Stimulated activated memory B cell treated with anti-CD40 and anti-IgM and Interleukin-4, amounts not matched to agents 10 μg/mL and 1 μg/mL and 100 μg/mL, for 72 hours (primary cell): ENCODE data around the gene EYS.

Experiments used
- ATAC-seq: fragments of 150-1000 bp; cut with Tn5 transposase; 2 replicates; pipeline ENCODE4 v1.10.0; 2021
- H3K27ac Mint-ChIP-seq: one replicate; pipeline ENCODE4 v1.8.0; 2022; ENCODE audit warnings: mild to moderate bottlenecking, mixed read lengths
- H3K27me3 Mint-ChIP-seq: one replicate; pipeline ENCODE4 v1.8.0; 2022; ENCODE audit warnings: mixed read lengths
- H3K36me3 Mint-ChIP-seq: one replicate; pipeline ENCODE4 v1.8.0; 2022; ENCODE audit warnings: mixed read lengths
- H3K4me1 Mint-ChIP-seq: one replicate; pipeline ENCODE4 v1.8.0; 2022; ENCODE audit warnings: mixed read lengths
- H3K4me3 Mint-ChIP-seq: one replicate; pipeline ENCODE4 v1.8.0; 2022; ENCODE audit warnings: mild to moderate bottlenecking, moderate library complexity, mixed read lengths
- H3K9me3 Mint-ChIP-seq: one replicate; pipeline ENCODE4 v1.8.0; 2022; ENCODE audit warnings: mixed read lengths

EYS gene

GRCh38 chr6:63799813-63800212 lies 1907.2 kb downstream of the EYS start:
- Mint-ChIP-seq H3K9me3 (no peaks in the 10 kb centered on the region), H3K27me3 (peaks cover 8% of the 10 kb centered on the region), H3K4me1 (no peaks in the 10 kb centered on the region), H3K4me3 (no peak overlapping the region), H3K27ac (no peak overlapping the region), H3K36me3 (no peaks in the 10 kb centered on the region)
- no peak for ATAC-seq

- Mint-ChIP-seq H3K27me3 (peaks cover 8% of the 10 kb centered on the region), H3K9me3 (no peaks in the 10 kb centered on the region), H3K36me3 (no peaks in the 10 kb centered on the region), H3K27ac (no peak overlapping the region), H3K4me3 (no peak overlapping the region), H3K4me1 (no peaks in the 10 kb centered on the region)
- ATAC-seq: no peak
These were observed 1907.7 kb downstream of the EYS start for GRCh38 chr6:63799313-63799712.

DNA sequence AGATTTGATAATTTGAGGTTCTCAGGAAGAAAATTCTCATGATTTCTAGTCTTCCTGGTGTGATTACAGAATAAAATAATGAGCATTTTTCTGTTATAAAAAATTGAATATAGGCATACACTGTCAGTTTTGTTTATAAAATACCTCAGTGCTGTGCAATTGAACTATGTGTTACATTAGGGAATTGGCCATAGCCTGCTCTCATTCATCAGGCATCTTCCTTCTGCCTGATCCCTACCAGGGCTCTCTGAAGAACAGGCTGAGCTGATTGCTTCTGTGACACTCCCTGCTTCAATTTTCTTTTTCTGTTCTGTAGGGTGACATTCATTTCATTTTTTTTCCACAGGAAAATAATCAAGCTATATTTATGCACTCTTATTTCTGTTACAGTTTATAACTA lies 1908.6 kb downstream of the EYS start:
- Mint-ChIP-seq H3K9me3 (no peaks in the 10 kb centered on the region), H3K4me3 (no peak overlapping the region), H3K27ac (no peak overlapping the region), H3K4me1 (no peaks in the 10 kb centered on the region), H3K36me3 (no peaks in the 10 kb centered on the region), H3K27me3 (peaks cover 8% of the 10 kb centered on the region)
- no peak for ATAC-seq

GRCh38 chr6:63797721-63798120 lies 1909.3 kb downstream of the EYS start:
- Mint-ChIP-seq H3K9me3 (no peaks in the 10 kb centered on the region), H3K27me3 (peaks cover 8% of the 10 kb centered on the region), H3K4me3 (no peak overlapping the region), H3K36me3 (no peaks in the 10 kb centered on the region), H3K4me1 (no peaks in the 10 kb centered on the region), H3K27ac (no peak overlapping the region)
- ATAC-seq: no peak

- no peaks in the 10 kb centered on the region for H3K36me3 Mint-ChIP-seq
- H3K9me3 Mint-ChIP-seq: no peaks in the 10 kb centered on the region
- no peak for ATAC-seq
- no peaks in the 10 kb centered on the region for H3K4me1 Mint-ChIP-seq
- H3K4me3 Mint-ChIP-seq: no peak overlapping the region
- H3K27me3 Mint-ChIP-seq: peaks cover 8% of the 10 kb centered on the region
- no peak overlapping the region for H3K27ac Mint-ChIP-seq
These were observed 1911.2 kb downstream of the EYS start for GRCh38 chr6:63795826-63796225.

- Mint-ChIP-seq H3K36me3 (no peaks in the 10 kb centered on the region), H3K27ac (no peak overlapping the region), H3K9me3 (no peaks in the 10 kb centered on the region), H3K4me3 (no peak overlapping the region), H3K4me1 (no peaks in the 10 kb centered on the region), H3K27me3 (peaks cover 7% of the 10 kb centered on the region)
- no peak for ATAC-seq
These were observed 1912.0 kb downstream of the EYS start for GRCh38 chr6:63795006-63795405.

GRCh38 chr6:63793465-63794137 lies 1913.4 kb downstream of the EYS start:
- H3K4me3 Mint-ChIP-seq: no peak overlapping the region
- no peaks in the 10 kb centered on the region for H3K4me1 Mint-ChIP-seq
- no peaks in the 10 kb centered on the region for H3K36me3 Mint-ChIP-seq
- H3K27me3 Mint-ChIP-seq: no peaks in the 10 kb centered on the region
- H3K9me3 Mint-ChIP-seq: no peaks in the 10 kb centered on the region
- ATAC-seq: no peak
- H3K27ac Mint-ChIP-seq: no peak overlapping the region

GRCh38 chr6:63792736-63793464 lies 1914.1 kb downstream of the EYS start:
- no peak overlapping the region for H3K27ac Mint-ChIP-seq

DNA sequence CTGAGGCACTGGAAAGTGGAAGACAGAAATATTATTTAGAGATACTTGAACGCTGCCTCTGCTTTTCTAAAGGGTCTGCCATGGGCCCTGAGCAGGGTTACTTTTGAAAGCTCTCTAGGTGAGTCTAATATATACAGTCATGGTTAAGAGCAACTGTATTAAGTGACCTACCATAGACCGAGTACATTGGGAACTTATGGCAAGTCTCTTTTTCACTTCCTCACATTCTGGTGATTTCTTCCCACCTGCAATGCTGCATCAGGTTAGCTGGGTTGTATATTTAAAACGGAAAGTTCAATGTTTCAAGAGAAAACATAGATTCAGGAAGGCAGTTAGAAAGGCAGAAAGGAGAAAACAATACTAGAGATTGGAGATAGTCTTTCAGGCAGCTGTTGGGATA lies 1916.7 kb downstream of the EYS start:
- Mint-ChIP-seq H3K36me3 (no peaks in the 10 kb centered on the region), H3K27me3 (no peaks in the 10 kb centered on the region), H3K4me3 (no peak overlapping the region), H3K4me1 (no peaks in the 10 kb centered on the region), H3K9me3 (no peaks in the 10 kb centered on the region), H3K27ac (no peak overlapping the region)
- ATAC-seq: no peak

More at GRCh38 chr6:63792736-63793464, 1914.1 kb downstream of the EYS start:
- Mint-ChIP-seq H3K9me3 (no peaks in the 10 kb centered on the region), H3K4me3 (no peak overlapping the region), H3K4me1 (no peaks in the 10 kb centered on the region), H3K27me3 (no peaks in the 10 kb centered on the region), H3K36me3 (no peaks in the 10 kb centered on the region)
- ATAC-seq: no peak

GRCh38 chr6:63789699-63790098 lies 1917.3 kb downstream of the EYS start:
- H3K9me3 Mint-ChIP-seq: no peaks in the 10 kb centered on the region
- H3K27me3 Mint-ChIP-seq: no peaks in the 10 kb centered on the region
- no peak overlapping the region for H3K4me3 Mint-ChIP-seq
- ATAC-seq: no peak
- H3K36me3 Mint-ChIP-seq: no peaks in the 10 kb centered on the region
- no peaks in the 10 kb centered on the region for H3K4me1 Mint-ChIP-seq
- H3K27ac Mint-ChIP-seq: no peak overlapping the region

DNA sequence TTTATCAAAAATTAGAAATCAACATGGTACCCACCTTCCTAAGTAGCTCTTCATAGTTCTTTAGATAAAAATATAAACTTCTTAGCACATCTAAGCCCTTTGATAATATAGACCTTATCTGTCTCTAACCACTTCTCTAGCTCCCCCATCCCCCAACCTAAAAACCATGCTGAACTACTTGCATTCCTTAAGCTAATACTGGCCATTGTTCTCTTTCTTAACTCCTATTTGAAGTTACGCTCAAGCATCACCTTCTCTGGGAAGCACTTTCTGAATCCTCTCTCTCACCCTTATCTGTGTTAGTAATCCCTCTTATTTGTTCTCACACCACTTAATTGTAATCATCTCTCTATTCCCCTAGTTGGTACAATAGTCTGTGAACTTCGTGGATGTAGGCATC lies 1918.5 kb downstream of the EYS start:
- Mint-ChIP-seq H3K27ac (no peak overlapping the region), H3K27me3 (no peaks in the 10 kb centered on the region), H3K36me3 (no peaks in the 10 kb centered on the region), H3K4me3 (no peak overlapping the region), H3K4me1 (no peaks in the 10 kb centered on the region), H3K9me3 (no peaks in the 10 kb centered on the region)
- no peak for ATAC-seq

- Mint-ChIP-seq H3K9me3 (no peaks in the 10 kb centered on the region), H3K4me1 (no peaks in the 10 kb centered on the region), H3K27ac (no peak overlapping the region), H3K27me3 (peaks cover 11% of the 10 kb centered on the region), H3K4me3 (no peak overlapping the region), H3K36me3 (no peaks in the 10 kb centered on the region)
- no peak for ATAC-seq
These were observed 1920.0 kb downstream of the EYS start for GRCh38 chr6:63787021-63787420.

GRCh38 chr6:63785006-63785405 lies 1922.0 kb downstream of the EYS start:
- Mint-ChIP-seq H3K27ac (no peak overlapping the region), H3K27me3 (peaks cover 12% of the 10 kb centered on the region), H3K4me3 (no peak overlapping the region), H3K4me1 (no peaks in the 10 kb centered on the region), H3K36me3 (no peaks in the 10 kb centered on the region), H3K9me3 (peaks cover 2% of the 10 kb centered on the region)
- no peak for ATAC-seq

DNA sequence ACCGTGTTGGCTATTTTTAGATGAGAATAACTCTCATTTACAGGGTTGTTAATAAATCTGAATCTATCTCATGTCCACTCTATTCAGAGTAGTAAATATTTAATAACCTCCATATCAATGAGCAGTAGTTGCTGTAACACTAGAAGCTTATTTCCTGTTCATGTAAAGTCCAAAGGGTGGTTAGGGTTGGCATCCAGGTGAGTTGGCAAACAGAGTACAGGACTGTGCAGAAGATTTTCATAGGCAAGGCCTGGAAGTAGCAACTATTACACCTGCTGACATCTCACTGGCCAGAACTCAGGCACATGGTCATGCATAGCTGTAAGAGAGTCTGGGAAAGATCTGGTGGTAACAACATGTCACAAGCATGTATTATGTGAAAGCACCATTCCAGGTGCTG lies 1923.9 kb downstream of the EYS start:
- Mint-ChIP-seq H3K27me3 (peaks cover 12% of the 10 kb centered on the region), H3K4me1 (no peaks in the 10 kb centered on the region), H3K36me3 (no peaks in the 10 kb centered on the region), H3K9me3 (peaks cover 2% of the 10 kb centered on the region), H3K27ac (no peak overlapping the region), H3K4me3 (no peak overlapping the region)
- ATAC-seq: no peak

DNA sequence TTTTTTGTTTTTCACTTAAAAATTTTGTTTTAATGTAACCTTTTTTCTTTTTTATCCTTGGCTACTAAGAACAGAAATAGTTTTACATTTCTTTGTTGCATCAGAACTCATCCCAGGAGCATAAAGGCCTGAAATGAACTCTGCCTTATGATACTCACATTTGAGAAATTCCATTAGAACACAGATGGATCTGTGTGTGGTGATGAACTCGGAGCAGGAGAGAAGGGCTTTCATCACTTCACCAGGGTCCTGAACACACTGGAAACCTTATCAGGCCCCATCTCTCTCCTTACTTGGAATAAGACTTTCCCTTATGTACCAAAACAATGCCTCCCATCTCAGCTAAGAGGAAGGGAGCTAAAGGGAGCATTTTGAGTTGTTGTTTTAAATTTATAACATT lies 1932.1 kb downstream of the EYS start:
- Mint-ChIP-seq H3K36me3 (no peaks in the 10 kb centered on the region), H3K4me1 (no peaks in the 10 kb centered on the region), H3K27ac (no peak overlapping the region), H3K9me3 (no peaks in the 10 kb centered on the region), H3K4me3 (no peak overlapping the region), H3K27me3 (no peaks in the 10 kb centered on the region)
- ATAC-seq: no peak

DNA sequence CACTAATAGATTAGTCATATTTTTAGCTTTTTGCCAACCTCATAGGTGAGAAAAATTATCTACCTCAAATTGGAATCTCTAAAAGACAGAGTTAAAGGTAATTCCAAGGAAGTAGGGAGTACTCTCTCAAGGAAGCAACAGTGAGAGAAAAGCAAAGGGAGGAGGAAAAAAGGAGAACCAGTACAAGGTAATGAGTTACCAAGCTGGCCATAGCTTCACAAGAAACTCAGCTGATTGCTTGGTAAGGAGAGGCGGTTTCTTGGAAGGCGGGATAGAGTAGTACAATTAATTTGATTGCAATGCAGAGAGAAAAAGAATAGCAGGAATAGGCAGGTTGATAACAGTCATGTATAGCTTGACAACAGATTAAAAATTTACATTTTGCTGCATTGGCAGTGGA lies 1933.8 kb downstream of the EYS start:
- Mint-ChIP-seq H3K27ac (no peak overlapping the region), H3K4me3 (no peak overlapping the region), H3K9me3 (peaks cover under 1% of the 10 kb centered on the region), H3K4me1 (no peaks in the 10 kb centered on the region), H3K36me3 (no peaks in the 10 kb centered on the region), H3K27me3 (no peaks in the 10 kb centered on the region)
- no peak for ATAC-seq
